Measurements from ENCODE around the gene GDNF.

DNA sequence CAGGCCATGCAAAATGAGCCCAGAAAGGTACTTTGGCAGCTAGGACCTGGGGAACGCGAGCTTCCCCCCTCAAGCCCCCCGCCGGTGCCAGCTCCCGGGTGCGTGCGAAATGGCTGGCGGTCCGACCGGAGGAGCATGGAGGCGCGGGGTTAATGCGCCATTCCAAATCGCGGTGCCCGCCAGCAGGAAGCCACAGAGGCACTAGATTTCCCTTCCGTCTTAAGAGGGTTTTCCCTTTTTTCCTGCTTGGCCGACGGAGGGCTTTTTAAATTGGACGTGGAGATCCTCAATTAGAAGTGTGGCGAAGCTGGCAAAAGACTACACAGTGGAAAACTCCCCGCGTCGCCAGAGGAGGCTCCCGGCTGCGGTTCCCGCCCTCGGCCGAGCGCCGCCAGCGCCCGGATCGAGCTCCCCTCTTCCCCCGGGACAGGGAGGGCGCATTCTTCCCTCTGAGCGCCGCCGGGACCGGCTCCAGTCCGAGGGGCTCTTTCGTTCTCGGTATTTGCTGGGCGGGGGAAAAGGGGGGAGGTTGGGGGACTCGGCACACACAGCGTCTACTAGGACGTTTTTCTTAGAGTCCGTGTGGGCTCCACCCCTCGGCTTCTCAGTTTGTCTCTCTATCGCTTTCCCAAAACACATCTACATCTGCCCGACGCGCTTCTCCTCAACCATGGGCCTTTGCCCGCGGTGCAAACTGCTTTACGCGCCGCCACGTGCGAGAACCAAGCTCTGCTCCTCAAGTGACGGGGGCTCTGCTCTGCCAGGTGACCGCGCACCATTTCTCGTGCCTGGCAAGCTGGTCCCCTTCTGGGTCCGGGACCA is 3.0 kb downstream of the GDNF start:
- TF ChIP-seq FOXP2 (optimal IDR thresholded peaks at IDR 0.05; ENCODE audit: borderline replicate concordance, extremely low read depth, extremely low read length, insufficient read depth) = no peak
- no peak for TF ChIP-seq TAF1 (IDR thresholded peaks at IDR 0.05; ENCODE audit: borderline replicate concordance, insufficient read depth, low read length)
- TF ChIP-seq POLR2AphosphoS5 (IDR thresholded peaks at IDR 0.05; ENCODE audit: low read depth, low read length) = no peak
- TF ChIP-seq, protein P1, sequence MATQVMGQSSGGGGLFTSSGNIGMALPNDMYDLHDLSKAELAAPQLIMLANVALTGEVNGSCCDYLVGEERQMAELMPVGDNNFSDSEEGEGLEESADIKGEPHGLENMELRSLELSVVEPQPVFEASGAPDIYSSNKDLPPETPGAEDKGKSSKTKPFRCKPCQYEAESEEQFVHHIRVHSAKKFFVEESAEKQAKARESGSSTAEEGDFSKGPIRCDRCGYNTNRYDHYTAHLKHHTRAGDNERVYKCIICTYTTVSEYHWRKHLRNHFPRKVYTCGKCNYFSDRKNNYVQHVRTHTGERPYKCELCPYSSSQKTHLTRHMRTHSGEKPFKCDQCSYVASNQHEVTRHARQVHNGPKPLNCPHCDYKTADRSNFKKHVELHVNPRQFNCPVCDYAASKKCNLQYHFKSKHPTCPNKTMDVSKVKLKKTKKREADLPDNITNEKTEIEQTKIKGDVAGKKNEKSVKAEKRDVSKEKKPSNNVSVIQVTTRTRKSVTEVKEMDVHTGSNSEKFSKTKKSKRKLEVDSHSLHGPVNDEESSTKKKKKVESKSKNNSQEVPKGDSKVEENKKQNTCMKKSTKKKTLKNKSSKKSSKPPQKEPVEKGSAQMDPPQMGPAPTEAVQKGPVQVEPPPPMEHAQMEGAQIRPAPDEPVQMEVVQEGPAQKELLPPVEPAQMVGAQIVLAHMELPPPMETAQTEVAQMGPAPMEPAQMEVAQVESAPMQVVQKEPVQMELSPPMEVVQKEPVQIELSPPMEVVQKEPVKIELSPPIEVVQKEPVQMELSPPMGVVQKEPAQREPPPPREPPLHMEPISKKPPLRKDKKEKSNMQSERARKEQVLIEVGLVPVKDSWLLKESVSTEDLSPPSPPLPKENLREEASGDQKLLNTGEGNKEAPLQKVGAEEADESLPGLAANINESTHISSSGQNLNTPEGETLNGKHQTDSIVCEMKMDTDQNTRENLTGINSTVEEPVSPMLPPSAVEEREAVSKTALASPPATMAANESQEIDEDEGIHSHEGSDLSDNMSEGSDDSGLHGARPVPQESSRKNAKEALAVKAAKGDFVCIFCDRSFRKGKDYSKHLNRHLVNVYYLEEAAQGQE (IDR thresholded peaks at IDR 0.05; ENCODE audit: insufficient read depth in 1 of 2, low read depth in 2 of 2, low read length in 2 of 2) = no peak
